ENCODE measurements around the gene CCER1. TPM values are rescaled to one million over a fixed set of nuclear protein-coding genes. Genes with fewer than 3 reads are reported as not detected.

Gene CCER1
- polyA plus RNA-seq, 3 donors = not detected

DNA sequence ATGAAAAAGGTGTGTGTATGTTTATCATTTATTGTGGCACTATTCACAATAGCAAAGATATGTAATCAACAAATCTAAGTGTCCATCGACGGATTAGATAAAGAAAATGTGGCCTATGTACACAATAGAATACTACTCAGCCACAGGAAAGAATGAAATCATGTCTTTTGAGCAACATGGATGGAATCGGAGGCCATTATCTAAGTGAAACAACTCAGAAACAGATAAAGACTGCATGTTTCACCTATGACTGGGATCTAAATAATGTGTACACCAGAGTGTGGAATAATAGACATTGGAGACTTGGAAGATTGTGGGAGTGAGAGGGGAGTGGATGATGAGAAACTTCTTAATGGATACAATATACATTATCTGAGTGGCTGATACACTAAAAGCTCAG lies 44.0 kb downstream of the CCER1 start:
- no CpG with 5 or more reads among the region's 3 CpGs for WGBS (ENCODE audit: insufficient coverage)
- no peak overlapping the region for H2AFZ ChIP-seq (ENCODE audit: insufficient read depth, low read depth, low read length, poor library complexity, severe bottlenecking)
- no peaks in the 10 kb centered on the region for H4K20me1 ChIP-seq (ENCODE audit: insufficient read depth, low read length)
- no peaks in the 10 kb centered on the region for H3K9me3 ChIP-seq (replicated peaks in 1 of 2; ENCODE audit: control insufficient read depth in 1 of 2, insufficient read depth in 1 of 2, low read length in 2 of 2)
- Mint-ChIP-seq H3K27ac (no peak overlapping the region), H3K4me3 (no peak overlapping the region), H3K4me1 (no peaks in the 10 kb centered on the region), H3K36me3 (no peaks in the 10 kb centered on the region), H3K27me3 (ENCODE audit: low read depth in 3 of 3) (peaks cover 0 to 2% (median 2%) of the 10 kb centered on the region in 3 donors), H3K9me3 (peaks cover 0 to 6% (median 0%) of the 10 kb centered on the region in 7 donors)
- no peak overlapping the region for H3K4me3 ChIP-seq (replicated peaks in 1 of 3; ENCODE audit: low read depth in 2 of 3, low read length in 3 of 3)
- H3K36me3 ChIP-seq (replicated peaks in 1 of 2; ENCODE audit: control insufficient read depth in 1 of 2, insufficient read depth in 2 of 2, low read length in 2 of 2) = no peaks in the 10 kb centered on the region
- no peak overlapping the region for H3K9ac ChIP-seq (ENCODE audit: insufficient read depth, low read length, poor library complexity, severe bottlenecking)
- no peaks in the 10 kb centered on the region for H3K4me1 ChIP-seq (ENCODE audit: control insufficient read depth in 1 of 2, insufficient read depth in 2 of 2, low read length in 2 of 2)
- TF ChIP-seq CTCF (IDR thresholded peaks at IDR 0.05) = no peak
- no peak for DNase-seq
- no peaks in the 10 kb centered on the region for H3K79me2 ChIP-seq (ENCODE audit: insufficient read depth, low read length)
- intact Hi-C loops (cut with micrococcal nuclease) = no loop called here
- H3K27me3 ChIP-seq (ENCODE audit: control insufficient read depth in 2 of 2, insufficient read depth in 2 of 2, low read length in 2 of 2) = no peaks in the 10 kb centered on the region
- no peak overlapping the region for H3K4me2 ChIP-seq (replicated peaks; ENCODE audit: extremely low read depth, low read length, poor library complexity, severe bottlenecking)
- H3K27ac ChIP-seq (ENCODE audit: low read depth in 1 of 2, low read length in 2 of 2) = no peak overlapping the region

DNA sequence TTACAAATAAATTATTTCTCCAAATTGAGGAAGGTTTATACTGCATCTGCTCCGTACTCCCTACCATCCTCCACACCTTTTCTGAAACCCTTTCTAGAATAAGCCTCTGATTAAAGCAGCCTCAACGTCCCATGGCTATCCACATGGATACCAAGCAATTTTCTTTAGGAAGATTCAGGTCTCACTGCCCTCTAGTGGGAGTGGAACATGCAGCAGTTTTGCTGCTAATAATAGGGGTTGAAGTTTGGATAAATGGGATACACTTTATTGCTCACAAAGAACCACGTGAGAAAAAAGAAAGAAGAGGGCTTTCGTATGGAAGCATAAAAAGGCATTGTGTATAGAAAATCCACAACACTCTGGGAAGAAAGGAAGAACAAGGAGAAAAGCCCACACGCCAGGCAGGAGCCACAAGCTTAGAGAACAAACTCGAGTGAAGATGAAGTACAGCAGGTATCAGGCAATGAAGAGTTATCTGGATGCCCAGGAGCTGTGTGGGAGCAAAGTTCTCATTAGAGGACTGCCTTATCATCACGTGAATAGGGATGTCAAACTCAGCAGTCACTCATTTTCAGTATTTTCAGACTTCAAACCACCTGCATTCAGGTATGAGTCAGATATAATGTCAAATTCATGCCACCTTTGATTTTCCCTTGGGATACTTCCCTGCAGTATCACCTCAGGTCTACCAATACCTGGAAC lies 45.8 kb downstream of the CCER1 start:
- H3K79me2 ChIP-seq (ENCODE audit: insufficient read depth, low read length) = no peaks in the 10 kb centered on the region
- intact Hi-C loops (cut with micrococcal nuclease) = no loop called here
- Mint-ChIP-seq H3K27me3 (ENCODE audit: low read depth in 3 of 3) (peaks cover 0 to 2% (median 2%) of the 10 kb centered on the region in 3 donors), H3K4me1 (no peaks in the 10 kb centered on the region), H3K4me3 (no peak overlapping the region), H3K9me3 (peaks cover 0 to 6% (median 0%) of the 10 kb centered on the region in 7 donors), H3K27ac (no peak overlapping the region), H3K36me3 (no peaks in the 10 kb centered on the region)
- no peaks in the 10 kb centered on the region for H3K9me3 ChIP-seq (replicated peaks in 1 of 2; ENCODE audit: control insufficient read depth in 1 of 2, insufficient read depth in 1 of 2, low read length in 2 of 2)
- H3K9ac ChIP-seq (ENCODE audit: insufficient read depth, low read length, poor library complexity, severe bottlenecking) = no peak overlapping the region
- no peaks in the 10 kb centered on the region for H3K27me3 ChIP-seq (ENCODE audit: control insufficient read depth in 2 of 2, insufficient read depth in 2 of 2, low read length in 2 of 2)
- 87% methylated on average over 3 of the region's 7 CpGs for WGBS (ENCODE audit: insufficient coverage)
- no peaks in the 10 kb centered on the region for H3K36me3 ChIP-seq (replicated peaks in 1 of 2; ENCODE audit: control insufficient read depth in 1 of 2, insufficient read depth in 2 of 2, low read length in 2 of 2)
- no peak overlapping the region for H3K27ac ChIP-seq (ENCODE audit: low read depth in 1 of 2, low read length in 2 of 2)
- no peaks in the 10 kb centered on the region for H3K4me1 ChIP-seq (ENCODE audit: control insufficient read depth in 1 of 2, insufficient read depth in 2 of 2, low read length in 2 of 2)
- DNase-seq = no peak
- no peaks in the 10 kb centered on the region for H4K20me1 ChIP-seq (ENCODE audit: insufficient read depth, low read length)
- H2AFZ ChIP-seq (ENCODE audit: insufficient read depth, low read depth, low read length, poor library complexity, severe bottlenecking) = no peak overlapping the region
- H3K4me3 ChIP-seq (replicated peaks in 1 of 3; ENCODE audit: low read depth in 2 of 3, low read length in 3 of 3) = no peak overlapping the region
- TF ChIP-seq CTCF (IDR thresholded peaks at IDR 0.05) = peak; percentile 26
- no peak overlapping the region for H3K4me2 ChIP-seq (replicated peaks; ENCODE audit: extremely low read depth, low read length, poor library complexity, severe bottlenecking)
